ENCODE measurements around the gene LETM1. TPM values are rescaled to one million over a fixed set of nuclear protein-coding genes. Genes with fewer than 3 reads are reported as not detected.

The LETM1 gene
- total and polyA plus RNA-seq, 12 donors: 20.7 to 117 (median 37.9) TPM

- H3K27ac ChIP-seq: no peak overlapping the region
- H3K4me3 ChIP-seq: no peak overlapping the region
- 91 to 96% (median 94%) methylated on average over 20 to 30 of the region's 30 CpGs for WGBS, 4 donors
- H3K9me3 ChIP-seq (replicated peaks in 1 of 3): no peaks in the 10 kb centered on the region
- H3K4me1 ChIP-seq (replicated peaks in 1 of 2): no peaks in the 10 kb centered on the region
- intact Hi-C loops (cut with DNase I): no loop called here
- peaks cover 0 to 61% of the 10 kb centered on the region in 2 donors for H3K36me3 ChIP-seq (replicated peaks in 1 of 2)
- DNase-seq: no peak
- no peak for TF ChIP-seq CTCF (IDR thresholded peaks at IDR 0.05)
- TF ChIP-seq POLR2A (IDR thresholded peaks at IDR 0.05): no peak
- no peaks in the 10 kb centered on the region for H3K27me3 ChIP-seq
These were observed 29.2 kb downstream of the LETM1 start for GRCh38 chr4:1826531-1827350.

GRCh38 chr4:1825326-1825725 lies 30.6 kb downstream of the LETM1 start:
- Histone ChIP-seq H3K27ac (no peak overlapping the region), H3K4me1 (replicated peaks in 1 of 2) (no peaks in the 10 kb centered on the region), H3K9me3 (replicated peaks in 1 of 3) (no peaks in the 10 kb centered on the region), H3K4me3 (no peak overlapping the region), H3K27me3 (no peaks in the 10 kb centered on the region), H3K36me3 (replicated peaks in 1 of 2) (peaks cover 0 to 54% of the 10 kb centered on the region in 2 donors)
- 81 to 84% (median 83%) methylated on average over 17 to 19 of the region's 19 CpGs for whole genome bisulfite sequencing, 4 donors
- TF ChIP-seq POLR2A (IDR thresholded peaks at IDR 0.05) (no peak), CTCF (IDR thresholded peaks at IDR 0.05) (no peak)
- intact Hi-C loops (cut with DNase I): no loop called here
- no peak for DNase-seq

DNA sequence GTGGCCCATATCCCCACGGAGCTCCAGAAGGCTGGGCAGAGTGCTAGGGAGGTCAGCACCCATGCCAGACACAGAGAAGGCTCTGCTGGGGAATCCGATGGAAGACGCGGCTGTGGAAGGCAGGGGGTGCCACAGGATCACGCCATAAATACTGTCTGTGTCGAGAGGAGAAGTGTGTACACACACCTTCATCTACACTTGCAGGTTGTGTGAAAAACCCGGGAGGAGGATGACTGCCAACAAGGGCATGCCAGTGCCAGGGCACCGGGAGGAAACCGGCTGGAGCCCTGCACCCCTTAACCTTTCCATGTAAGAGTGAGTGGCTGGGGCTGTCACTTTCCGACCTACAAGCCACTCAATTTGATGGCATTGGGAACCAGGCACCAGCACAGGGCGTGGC lies 31.2 kb downstream of the LETM1 start:
- Histone ChIP-seq H3K9me3 (replicated peaks in 1 of 3) (no peaks in the 10 kb centered on the region), H3K4me1 (replicated peaks in 1 of 2) (no peaks in the 10 kb centered on the region), H3K27ac (no peak overlapping the region), H3K36me3 (replicated peaks in 1 of 2) (peaks cover 0 to 58% of the 10 kb centered on the region in 2 donors), H3K4me3 (no peak overlapping the region), H3K27me3 (no peaks in the 10 kb centered on the region)
- intact Hi-C loops (cut with DNase I): no loop called here
- no peak for DNase-seq
- 87 to 95% (median 91%) methylated on average over 8 to 11 of the region's 11 CpGs for WGBS, 4 donors
- no peak for TF ChIP-seq CTCF (IDR thresholded peaks at IDR 0.05)
- TF ChIP-seq POLR2A (IDR thresholded peaks at IDR 0.05): no peak

DNA sequence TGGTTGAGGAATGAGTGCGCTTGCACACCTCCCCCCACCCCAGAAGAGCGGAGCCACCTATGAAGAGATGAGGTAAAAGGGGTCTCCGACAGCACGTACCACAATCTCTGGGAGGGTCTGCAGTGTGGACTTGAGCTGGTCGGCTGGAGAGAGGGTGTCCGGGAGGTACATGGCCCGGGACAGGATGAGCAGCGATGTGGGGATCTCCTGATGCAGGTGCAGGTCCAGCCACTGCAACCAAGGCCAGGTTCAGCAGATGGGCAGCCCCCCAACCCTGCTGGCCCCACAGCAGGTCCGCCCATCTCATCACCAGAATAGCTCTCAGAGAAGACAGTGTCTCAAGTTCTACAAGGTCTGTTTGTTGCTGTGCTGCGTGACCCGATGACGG lies 32.4 kb downstream of the LETM1 start:
- Histone ChIP-seq H3K27me3 (no peaks in the 10 kb centered on the region), H3K9me3 (replicated peaks in 1 of 3) (no peaks in the 10 kb centered on the region), H3K4me1 (replicated peaks in 1 of 2) (no peaks in the 10 kb centered on the region), H3K4me3 (no peak overlapping the region), H3K27ac (no peak overlapping the region), H3K36me3 (replicated peaks in 1 of 2) (peaks cover 0 to 70% of the 10 kb centered on the region in 2 donors)
- 87 to 97% (median 94%) methylated on average over 10 to 12 of the region's 12 CpGs for WGBS, 4 donors
- intact Hi-C loops (cut with DNase I): no loop called here
- no peak for TF ChIP-seq CTCF (IDR thresholded peaks at IDR 0.05)
- no peak for DNase-seq

Data from adrenal gland (tissue), 12 donors.